Amniotic epithelial cell (primary cell): ENCODE data around the gene NRXN3.
A peak's percentile ranks its signal among the peaks of the same experiment; 100 is the strongest.

Source experiments
- DNase-seq: peaks from one replicate; pipeline ENCODE4 v3.0.0-alpha.2; 2010; ENCODE audit warnings: low read depth

Gene NRXN3

GRCh38 chr14:79363291-79363690, 1193.1 kb downstream of the NRXN3 start:
- DNase-seq: no peak

GRCh38 chr14:79369359-79370332, 1199.5 kb downstream of the NRXN3 start:
- DNase-seq: peak; percentile 100

- DNase-seq: no peak
Observed at GRCh38 chr14:79370969-79371368, 1200.8 kb downstream of the NRXN3 start.

GRCh38 chr14:79373451-79373850, 1203.3 kb downstream of the NRXN3 start:
- no peak for DNase-seq

- no peak for DNase-seq
Observed at GRCh38 chr14:79375356-79375755, 1205.2 kb downstream of the NRXN3 start.

- peak; percentile 17 for DNase-seq
Observed at GRCh38 chr14:79376557-79376956, 1206.4 kb downstream of the NRXN3 start.

GRCh38 chr14:79378020-79378419, 1207.8 kb downstream of the NRXN3 start:
- DNase-seq: no peak

GRCh38 chr14:79379266-79379665, 1209.1 kb downstream of the NRXN3 start:
- no peak for DNase-seq

- DNase-seq: no peak
Observed at GRCh38 chr14:79383031-79383430, 1212.9 kb downstream of the NRXN3 start.

GRCh38 chr14:79383475-79383874, 1213.3 kb downstream of the NRXN3 start:
- no peak for DNase-seq

- DNase-seq: peak; percentile 66
Observed at GRCh38 chr14:79395061-79395460, 1224.9 kb downstream of the NRXN3 start.

- peak; percentile 6 for DNase-seq
Observed at GRCh38 chr14:79404874-79405511, 1234.8 kb downstream of the NRXN3 start.

- DNase-seq: no peak
Observed at GRCh38 chr14:79405512-79405910, 1235.3 kb downstream of the NRXN3 start.

- DNase-seq: no peak
Observed at GRCh38 chr14:79407572-79407971, 1237.4 kb downstream of the NRXN3 start.

- DNase-seq: no peak
Observed at GRCh38 chr14:79408696-79409095, 1238.5 kb downstream of the NRXN3 start.

GRCh38 chr14:79411403-79412174, 1241.4 kb downstream of the NRXN3 start:
- DNase-seq: no peak

GRCh38 chr14:79412822-79413221, 1242.6 kb downstream of the NRXN3 start:
- DNase-seq: no peak

- peak; percentile 2 for DNase-seq
Observed at GRCh38 chr14:79413734-79414428, 1243.7 kb downstream of the NRXN3 start.

- DNase-seq: peak; percentile 22
Observed at GRCh38 chr14:79415726-79416125, 1245.6 kb downstream of the NRXN3 start.

GRCh38 chr14:79417961-79418360, 1247.8 kb downstream of the NRXN3 start:
- DNase-seq: peak; percentile 7

- no peak for DNase-seq
Observed at GRCh38 chr14:79418649-79419415, 1248.7 kb downstream of the NRXN3 start.
